ENCODE measurements around the gene NPHP4. TPM values are rescaled to one million over a fixed set of nuclear protein-coding genes. Genes with fewer than 3 reads are reported as not detected.

Gene NPHP4
- total and polyA plus RNA-seq, 10 of the 15 experiments (the other 5 are each of a cell fraction or from before 2014, with no cell fraction given), result 0.16 to 10.5 (median 3.1) TPM

- ChIA-PET RAD21 (ENCODE audit: unreplicated experiment) (no interaction called here), CTCF (interaction anchor here (0.6 kb wide), 1 partner anchor 1103 kb away, joined by 3 read pairs; no protein-coding TSS in a partner anchor)
- FAIRE-seq, result no peak
These were observed 149.5 kb downstream of the NPHP4 start for GRCh38 chr1:5842679-5843078.

More at GRCh38 chr1:5842679-5843078, 149.5 kb downstream of the NPHP4 start:
- no TSS peak for BruUV-seq (replicated peaks)
- ChIA-PET POLR2A (no interaction called here), SMC1A (ENCODE audit: uncharacterized antibody, unreplicated experiment) (no interaction called here)
- Histone ChIP-seq H3K4me2 (ENCODE audit: control insufficient read depth, insufficient read depth) (no peak overlapping the region), H3K9me3 (replicated peaks; ENCODE audit: control insufficient read depth, insufficient read depth, low read length) (no peaks in the 10 kb centered on the region), H3K4me1 (ENCODE audit: control insufficient read depth, insufficient read depth, low read length) (no peaks in the 10 kb centered on the region), H3K9ac (ENCODE audit: control insufficient read depth, insufficient read depth, low read length) (no peak overlapping the region), H4K20me1 (ENCODE audit: control insufficient read depth, insufficient read depth) (no peaks in the 10 kb centered on the region), H3K27ac (ENCODE audit: control insufficient read depth, insufficient read depth) (no peak overlapping the region), H2AFZ (ENCODE audit: control insufficient read depth, low read depth, low read length) (no peak overlapping the region), H3K4me3 (no peak overlapping the region), H3K79me2 (ENCODE audit: control insufficient read depth, insufficient read depth, low read length) (no peaks in the 10 kb centered on the region), H3K36me3 (ENCODE audit: control insufficient read depth in 2 of 2, insufficient read depth in 2 of 2, low read length in 1 of 2) (no peaks in the 10 kb centered on the region), H3K27me3 (replicated peaks in 1 of 2; ENCODE audit: control insufficient read depth in 2 of 2, insufficient read depth in 2 of 2, low read length in 1 of 2) (0 out of 4 replicates have a peak, but pooled peaks cover 0 to 1% of the 10 kb centered on the region in 2 experiments)
- in situ Hi-C loops (cut with MboI) (no loop called here), intact Hi-C loops (cut with micrococcal nuclease; ENCODE audit: unreplicated experiment) (no loop called here)
- DNase-seq (ENCODE audit: low read depth, low spot score) (no peak), ATAC-seq (no peak)
- TF ChIP-seq ZBED1 (IDR thresholded peaks at IDR 0.05; ENCODE audit: borderline replicate concordance) (no peak), TARDBP (IDR thresholded peaks at IDR 0.05; ENCODE audit: borderline replicate concordance) (no peak), IRF3 (IDR thresholded peaks at IDR 0.05) (no peak), MEF2B (IDR thresholded peaks at IDR 0.05; ENCODE audit: partially characterized antibody, poor library complexity, severe bottlenecking) (no peak), JUND (IDR thresholded peaks at IDR 0.05; ENCODE audit: low read depth, low read length) (no peak), ZNF217 (IDR thresholded peaks at IDR 0.05) (no peak), ASH2L (IDR thresholded peaks at IDR 0.05; ENCODE audit: borderline replicate concordance, low read depth) (no peak), KDM1A (IDR thresholded peaks at IDR 0.05; ENCODE audit: borderline replicate concordance) (no peak), HCFC1 (IDR thresholded peaks at IDR 0.05; ENCODE audit: low read length) (no peak), E2F4 (IDR thresholded peaks at IDR 0.05; ENCODE audit: low read depth, low read length) (no peak)
- WGBS (ENCODE audit: insufficient coverage, insufficient replicate concordance, low lambda C conversion rate, missing lambda C conversion rate), result 46% methylated on average over 13 of the region's 13 CpGs

All from GM12878 (cell line).